BE2C (cell line): ENCODE data around the gene RAB11FIP2.

Experiments used
- DNase-seq: peaks from one replicate; pipeline ENCODE4 v3.0.0-alpha.2; 2020
- H3K27me3 ChIP-seq: fragments of 250-450 bp; sonication (Bioruptor Pico); 2 replicates; pipeline ENCODE4 v1.5.1; 2020; ENCODE audit warnings: mild to moderate bottlenecking
- H3K36me3 ChIP-seq: fragments of 250-450 bp; sonication (Bioruptor Pico); 2 replicates; pipeline ENCODE4 v1.5.1; 2020; ENCODE audit warnings: mild to moderate bottlenecking
- H3K4me1 ChIP-seq: fragments of 250-450 bp; sonication (Bioruptor Pico); 2 replicates; pipeline ENCODE4 v1.5.1; 2020
- H3K4me3 ChIP-seq: 2 replicates; pipeline ENCODE4 v1.5.1; 2011; ENCODE audit warnings: low read depth, low read length
- H3K9me3 ChIP-seq: fragments of 250-450 bp; sonication (Bioruptor Pico); 2 replicates; pipeline ENCODE4 v1.5.1; 2020
- CTCF ChIP-seq: IDR thresholded peaks from 2 replicates; pipeline ENCODE4 v1.5.1; 2012; ENCODE audit warnings: mild to moderate bottlenecking, low read depth, low read length

Gene RAB11FIP2

GRCh38 chr10:118041316-118041715, 5.4 kb downstream of the RAB11FIP2 start:
- peaks cover 16% of the 10 kb centered on the region for H3K4me1 ChIP-seq
- no peaks in the 10 kb centered on the region for H3K9me3 ChIP-seq

DNA sequence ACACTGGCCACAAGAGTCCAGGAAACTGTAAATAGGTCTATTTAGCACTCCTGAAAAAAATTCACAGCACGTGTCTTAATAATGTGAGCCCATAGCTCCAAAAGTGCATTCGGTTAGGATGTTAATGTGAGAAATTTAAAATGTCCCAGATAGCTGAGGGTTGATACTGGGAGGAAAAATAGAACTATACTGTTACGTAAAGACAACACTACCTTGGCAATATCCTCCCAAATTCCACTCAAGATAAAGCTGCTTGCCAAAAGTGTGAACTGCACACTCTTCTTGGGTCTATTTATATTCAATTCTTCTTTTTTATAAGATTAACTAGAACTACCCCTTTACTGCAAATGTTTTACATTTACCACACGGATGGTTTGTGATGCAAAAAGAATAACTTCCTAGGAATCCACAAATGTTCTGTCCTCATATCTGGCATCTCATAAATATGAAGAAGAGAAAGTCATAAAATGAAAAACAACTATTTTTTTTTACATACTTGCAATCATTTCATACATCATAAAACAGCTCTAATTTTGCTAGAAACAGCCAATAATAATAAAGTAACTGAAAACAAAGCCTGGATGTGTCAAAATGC, 10.4 kb downstream of the RAB11FIP2 start:
- no peak for DNase-seq
- Histone ChIP-seq H3K9me3 (no peaks in the 10 kb centered on the region), H3K4me3 (no peak overlapping the region), H3K36me3 (peaks cover 3% of the 10 kb centered on the region), H3K27me3 (no peaks in the 10 kb centered on the region), H3K4me1 (peaks cover 16% of the 10 kb centered on the region)
- no peak for TF ChIP-seq CTCF

More at GRCh38 chr10:118041316-118041715, 5.4 kb downstream of the RAB11FIP2 start:
- no peak for DNase-seq
- Histone ChIP-seq H3K4me3 (no peak overlapping the region), H3K36me3 (peaks cover 3% of the 10 kb centered on the region; the same call in 1 of the 2 replicates), H3K27me3 (no peaks in the 10 kb centered on the region)
- TF ChIP-seq CTCF = no peak

GRCh38 chr10:118035354-118036005, 11.3 kb downstream of the RAB11FIP2 start:
- no peaks in the 10 kb centered on the region for H3K27me3 ChIP-seq
- peaks cover 16% of the 10 kb centered on the region for H3K4me1 ChIP-seq
- no peak overlapping the region for H3K4me3 ChIP-seq
- no peak for TF ChIP-seq CTCF
- no peak for DNase-seq
- H3K9me3 ChIP-seq = no peaks in the 10 kb centered on the region
- peaks cover 3% of the 10 kb centered on the region for H3K36me3 ChIP-seq

DNA sequence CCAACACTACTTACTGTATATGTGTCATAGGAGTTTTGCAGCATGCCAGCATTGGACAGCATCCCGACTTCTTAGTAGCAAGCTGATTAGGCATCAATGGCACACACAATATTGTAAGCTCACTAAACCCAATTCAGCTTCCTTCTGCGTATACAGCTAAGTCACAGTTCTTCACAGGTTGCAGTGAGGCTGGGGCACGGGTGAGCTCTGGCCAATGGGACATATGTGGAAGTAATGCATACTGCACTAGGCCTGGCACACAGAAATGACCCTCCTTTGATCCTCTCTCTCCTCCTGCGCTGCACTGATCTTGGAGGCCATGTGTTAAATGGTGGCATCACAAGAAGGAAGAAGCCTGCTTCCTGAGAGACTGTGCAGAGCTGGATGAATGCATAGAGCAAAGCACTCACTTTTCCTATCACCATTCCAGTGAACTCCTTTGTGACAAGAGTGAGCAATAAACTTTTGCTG, 11.9 kb downstream of the RAB11FIP2 start:
- no peaks in the 10 kb centered on the region for H3K27me3 ChIP-seq
- no peak overlapping the region for H3K4me3 ChIP-seq
- DNase-seq = peak; percentile 18
- H3K4me1 ChIP-seq = peaks cover 16% of the 10 kb centered on the region
- peaks cover 3% of the 10 kb centered on the region for H3K36me3 ChIP-seq
- no peaks in the 10 kb centered on the region for H3K9me3 ChIP-seq
- TF ChIP-seq CTCF = no peak

GRCh38 chr10:118033905-118034304, 12.8 kb downstream of the RAB11FIP2 start:
- peak; percentile 79 for DNase-seq
- peak; percentile 63 for TF ChIP-seq CTCF
- no peaks in the 10 kb centered on the region for H3K27me3 ChIP-seq

DNA sequence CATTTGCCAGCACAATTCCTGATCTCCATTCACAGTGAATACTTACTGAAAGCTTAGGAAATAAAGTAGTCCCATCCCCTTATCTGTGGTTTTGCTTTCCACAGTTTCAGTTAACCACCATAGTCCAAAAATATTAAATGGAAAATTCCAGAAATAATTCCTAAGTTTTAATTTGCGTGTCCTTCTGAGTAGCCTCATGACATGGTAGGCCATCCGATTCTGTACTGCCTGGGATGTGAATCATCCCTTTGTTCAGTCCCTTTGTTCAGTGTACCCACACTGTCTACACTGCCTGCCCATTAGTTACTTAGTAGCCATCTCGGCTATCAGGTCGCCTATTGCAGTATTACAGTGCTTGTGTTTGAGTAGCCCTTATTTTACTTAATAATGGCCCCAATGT, 14.2 kb downstream of the RAB11FIP2 start:
- peaks cover 9% of the 10 kb centered on the region for H3K4me1 ChIP-seq
- H3K4me3 ChIP-seq = no peak overlapping the region
- no peaks in the 10 kb centered on the region for H3K9me3 ChIP-seq
- no peak for DNase-seq
- peaks cover 3% of the 10 kb centered on the region for H3K36me3 ChIP-seq
- TF ChIP-seq CTCF = no peak
- H3K27me3 ChIP-seq = no peaks in the 10 kb centered on the region

More at GRCh38 chr10:118033905-118034304, 12.8 kb downstream of the RAB11FIP2 start:
- Histone ChIP-seq H3K4me1 (peaks cover 11% of the 10 kb centered on the region), H3K9me3 (no peaks in the 10 kb centered on the region), H3K36me3 (peaks cover 3% of the 10 kb centered on the region), H3K4me3 (no peak overlapping the region)
